ENCODE measurements around the gene INA.

- TF ChIP-seq EP300 (IDR thresholded peaks at IDR 0.05; ENCODE audit: borderline replicate concordance) (no peak), TAF1 (IDR thresholded peaks at IDR 0.05; ENCODE audit: low read depth) (no peak), MAX (IDR thresholded peaks at IDR 0.05) (no peak), YY1 (IDR thresholded peaks at IDR 0.05; ENCODE audit: low read depth) (no peak), RAD21 (IDR thresholded peaks at IDR 0.05; ENCODE audit: low read depth) (no peak), TCF12 (IDR thresholded peaks at IDR 0.05; ENCODE audit: low read depth) (no peak), REST (IDR thresholded peaks at IDR 0.05; ENCODE audit: low read depth) (peak; percentile 46; the same call in 1 of the 2 replicates), ZBTB7A (IDR thresholded peaks at IDR 0.05; ENCODE audit: low read depth) (no peak), CREB1 (IDR thresholded peaks at IDR 0.05; ENCODE audit: low read depth) (no peak), NFIC (IDR thresholded peaks at IDR 0.05) (no peak), EGR1 (IDR thresholded peaks at IDR 0.05) (no peak)
- TF ChIP-seq, protein P1, sequence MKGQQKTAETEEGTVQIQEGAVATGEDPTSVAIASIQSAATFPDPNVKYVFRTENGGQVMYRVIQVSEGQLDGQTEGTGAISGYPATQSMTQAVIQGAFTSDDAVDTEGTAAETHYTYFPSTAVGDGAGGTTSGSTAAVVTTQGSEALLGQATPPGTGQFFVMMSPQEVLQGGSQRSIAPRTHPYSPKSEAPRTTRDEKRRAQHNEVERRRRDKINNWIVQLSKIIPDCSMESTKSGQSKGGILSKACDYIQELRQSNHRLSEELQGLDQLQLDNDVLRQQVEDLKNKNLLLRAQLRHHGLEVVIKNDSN (IDR thresholded peaks at IDR 0.05): no peak
These were observed 987 bp downstream of the INA start for GRCh38 chr10:103277713-103278536.

Measured in Ishikawa (cell line).